ENCODE data around the gene CGB2.
"Not testable (repeated sequence)": the region's sequence is repeated elsewhere in the genome, so short reads cannot be mapped to it uniquely, and the experiment has no call there.

The CGB2 gene

DNA sequence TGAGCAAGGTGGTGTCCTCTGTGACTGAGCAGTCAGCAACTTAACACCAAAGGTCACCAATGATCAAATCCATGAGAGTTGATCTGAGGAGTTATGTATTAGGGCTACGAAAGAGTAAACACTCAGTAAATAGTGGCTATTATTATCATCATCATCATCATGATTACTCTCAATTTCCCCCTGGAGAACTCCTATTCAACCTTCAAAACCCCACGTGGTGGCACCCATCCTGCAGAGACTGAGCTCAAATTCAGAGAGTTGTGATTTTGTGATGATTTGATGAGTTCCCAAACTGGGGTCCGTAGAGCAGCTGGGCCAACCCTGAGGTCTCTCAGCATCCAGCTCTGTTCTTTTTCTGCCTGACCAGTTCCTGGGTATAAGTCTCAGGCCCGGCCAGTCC, 18.1 kb downstream of the CGB2 start:
- not testable (repeated sequence) for H3K4me3 ChIP-seq (ENCODE audit: low read length); H3K4me1 ChIP-seq (ENCODE audit: control insufficient read depth, insufficient read depth, low read length); H3K9ac ChIP-seq (ENCODE audit: low read length); H3K9me3 ChIP-seq (ENCODE audit: control insufficient read depth, low read length); H3K27me3 ChIP-seq (ENCODE audit: control insufficient read depth, insufficient read depth, low read length); H3K36me3 ChIP-seq (ENCODE audit: control insufficient read depth, insufficient read depth, low read length)

DNA sequence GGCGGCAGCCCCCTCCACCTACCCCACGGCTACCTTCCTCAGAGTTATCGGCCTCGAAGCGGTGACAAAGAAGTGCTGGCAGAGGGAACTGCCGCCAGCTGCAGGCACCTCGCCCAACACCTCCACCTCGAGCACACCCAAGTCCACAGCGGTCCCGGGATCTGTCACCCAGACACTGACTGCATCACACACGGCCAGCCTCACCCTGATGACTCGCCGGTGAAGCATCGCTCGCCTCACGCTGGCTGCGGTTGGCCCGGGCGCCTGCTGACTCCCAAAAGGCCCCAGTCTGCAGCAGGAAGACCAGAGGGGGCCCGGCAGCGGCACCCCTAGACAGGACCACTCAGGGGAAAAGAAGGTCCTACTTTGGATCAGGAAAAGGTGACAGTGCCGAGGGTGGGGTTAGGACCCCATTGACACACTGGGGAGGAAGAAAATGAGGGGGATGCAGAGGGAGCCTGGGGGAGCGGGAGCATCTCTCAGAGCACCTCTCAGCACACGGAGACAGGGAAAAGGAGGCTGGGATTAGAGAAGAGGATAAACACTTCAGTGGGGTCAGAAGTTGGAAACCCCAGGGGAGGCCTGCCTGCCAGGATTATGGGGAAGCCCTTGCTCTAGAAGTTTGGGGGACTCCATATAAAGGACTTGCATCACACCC, 18.8 kb downstream of the CGB2 start:
- H3K4me1 ChIP-seq (ENCODE audit: control insufficient read depth, insufficient read depth, low read length); H3K9ac ChIP-seq (ENCODE audit: low read length); H3K36me3 ChIP-seq (ENCODE audit: control insufficient read depth, insufficient read depth, low read length); H3K9me3 ChIP-seq (ENCODE audit: control insufficient read depth, low read length); H3K27me3 ChIP-seq (ENCODE audit: control insufficient read depth, insufficient read depth, low read length); H3K4me3 ChIP-seq (ENCODE audit: low read length): not testable (repeated sequence)

GRCh38 chr19:49056101-49056901, 24.6 kb downstream of the CGB2 start:
- peaks cover 24% of the 10 kb centered on the region for H3K4me1 ChIP-seq (ENCODE audit: control insufficient read depth, insufficient read depth, low read length)
- H3K36me3 ChIP-seq (ENCODE audit: control insufficient read depth, insufficient read depth, low read length): no peaks in the 10 kb centered on the region
- no peaks in the 10 kb centered on the region for H3K9me3 ChIP-seq (ENCODE audit: control insufficient read depth, low read length)
- peaks cover 39% of the 10 kb centered on the region for H3K27me3 ChIP-seq (ENCODE audit: control insufficient read depth, insufficient read depth, low read length)
- H3K9ac ChIP-seq (ENCODE audit: low read length): peak overlapping the region; percentile 25
- peak overlapping the region; percentile 33 for H3K4me3 ChIP-seq (ENCODE audit: low read length)

DNA sequence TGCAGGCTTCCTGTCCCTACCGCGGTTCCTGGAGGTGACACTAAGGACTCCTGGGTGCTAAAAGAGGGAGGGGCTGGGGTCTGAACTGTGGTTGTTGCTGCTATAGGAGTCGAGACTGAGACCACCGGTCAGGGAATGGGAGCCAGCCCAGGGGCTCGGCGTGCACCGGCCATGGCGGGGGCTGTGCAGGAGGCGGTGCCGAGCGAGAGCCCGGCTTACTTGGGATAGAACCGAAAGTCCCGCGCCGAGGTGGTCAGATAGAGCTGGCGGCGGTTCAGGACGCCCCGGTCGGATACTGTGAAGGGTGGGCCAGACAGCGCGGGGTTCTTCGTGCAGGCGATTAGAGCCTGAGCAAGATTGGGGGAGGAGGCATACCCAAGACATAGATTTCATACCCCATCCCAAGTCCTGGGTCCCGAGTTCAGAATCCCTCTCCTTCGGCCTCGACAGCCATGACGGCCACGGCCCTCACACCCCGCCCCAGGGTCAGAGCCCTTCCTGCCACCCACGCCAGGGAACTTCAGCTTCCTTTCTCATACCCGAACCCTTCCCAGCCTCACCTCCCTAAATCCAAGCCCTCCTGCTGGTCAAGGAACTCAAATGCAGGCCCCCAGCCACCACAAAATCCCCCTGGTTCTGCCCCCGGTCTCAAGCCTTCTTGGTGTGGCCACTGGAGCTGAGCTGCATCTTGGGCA, 25.4 kb downstream of the CGB2 start:
- Histone ChIP-seq H3K4me1 (ENCODE audit: control insufficient read depth, insufficient read depth, low read length) (peaks cover 24% of the 10 kb centered on the region), H3K27me3 (ENCODE audit: control insufficient read depth, insufficient read depth, low read length) (peaks cover 45% of the 10 kb centered on the region)
- H3K4me3 ChIP-seq (ENCODE audit: low read length): not testable (repeated sequence)

GRCh38 chr19:49057636-49058234, 26.0 kb downstream of the CGB2 start, which contains the start of gene CGB7:
Gene CGB7 (minus strand): TSS chr19:49057749. CDS start chr19:49055375, 2,374 bp downstream.
- Histone ChIP-seq H3K4me1 (ENCODE audit: control insufficient read depth, insufficient read depth, low read length) (peaks cover 24% of the 10 kb centered on the region), H3K36me3 (ENCODE audit: control insufficient read depth, insufficient read depth, low read length) (no peaks in the 10 kb centered on the region), H3K9ac (ENCODE audit: low read length) (peak within 1 kb of the TSS; percentile 25), H3K9me3 (ENCODE audit: control insufficient read depth, low read length) (no peaks in the 10 kb centered on the region), H3K4me3 (ENCODE audit: low read length) (no peak within 1 kb of the TSS), H3K27me3 (ENCODE audit: control insufficient read depth, insufficient read depth, low read length) (peaks cover 48% of the 10 kb centered on the region)

More for the DNA sequence above, 25.4 kb downstream of the CGB2 start:
- H3K36me3 ChIP-seq (ENCODE audit: control insufficient read depth, insufficient read depth, low read length); H3K9ac ChIP-seq (ENCODE audit: low read length); H3K9me3 ChIP-seq (ENCODE audit: control insufficient read depth, low read length): not testable (repeated sequence)

DNA sequence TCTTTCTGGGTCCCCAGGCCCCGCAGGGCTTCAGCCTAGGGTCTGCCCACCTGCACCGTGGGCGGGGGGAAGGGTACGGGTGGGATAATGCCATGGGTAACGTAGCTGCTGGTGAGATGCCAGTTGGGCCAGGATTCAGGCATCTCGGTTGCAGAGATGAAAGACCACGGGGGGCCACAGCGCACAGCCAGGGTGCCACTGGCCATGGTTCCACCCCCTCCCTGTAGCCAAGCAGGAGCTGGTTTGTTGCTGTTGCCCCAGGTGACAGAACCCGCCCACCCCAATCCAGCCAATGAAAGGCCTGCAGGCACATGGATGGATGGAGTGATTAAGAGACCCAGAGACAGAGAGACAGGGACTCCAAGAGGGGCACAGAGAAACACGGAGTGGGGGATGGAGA, 26.9 kb downstream of the CGB2 start:
- Histone ChIP-seq H3K27me3 (ENCODE audit: control insufficient read depth, insufficient read depth, low read length) (peaks cover 48% of the 10 kb centered on the region), H3K36me3 (ENCODE audit: control insufficient read depth, insufficient read depth, low read length) (no peaks in the 10 kb centered on the region), H3K4me1 (ENCODE audit: control insufficient read depth, insufficient read depth, low read length) (peaks cover 24% of the 10 kb centered on the region), H3K9me3 (ENCODE audit: control insufficient read depth, low read length) (no peaks in the 10 kb centered on the region), H3K9ac (ENCODE audit: low read length) (no peak overlapping the region), H3K4me3 (ENCODE audit: low read length) (no peak overlapping the region)

GRCh38 chr19:49059053-49059452, 27.4 kb downstream of the CGB2 start:
- Histone ChIP-seq H3K27me3 (ENCODE audit: control insufficient read depth, insufficient read depth, low read length) (peaks cover 52% of the 10 kb centered on the region), H3K4me1 (ENCODE audit: control insufficient read depth, insufficient read depth, low read length) (peaks cover 24% of the 10 kb centered on the region), H3K36me3 (ENCODE audit: control insufficient read depth, insufficient read depth, low read length) (no peaks in the 10 kb centered on the region), H3K9ac (ENCODE audit: low read length) (no peak overlapping the region), H3K4me3 (ENCODE audit: low read length) (no peak overlapping the region), H3K9me3 (ENCODE audit: control insufficient read depth, low read length) (no peaks in the 10 kb centered on the region)

GRCh38 chr19:49061000-49061399, 29.3 kb downstream of the CGB2 start:
- Histone ChIP-seq H3K9me3 (ENCODE audit: control insufficient read depth, low read length) (no peaks in the 10 kb centered on the region), H3K4me3 (ENCODE audit: low read length) (no peak overlapping the region), H3K9ac (ENCODE audit: low read length) (no peak overlapping the region), H3K36me3 (ENCODE audit: control insufficient read depth, insufficient read depth, low read length) (no peaks in the 10 kb centered on the region), H3K27me3 (ENCODE audit: control insufficient read depth, insufficient read depth, low read length) (peaks cover 61% of the 10 kb centered on the region), H3K4me1 (ENCODE audit: control insufficient read depth, insufficient read depth, low read length) (peaks cover 25% of the 10 kb centered on the region)

DNA sequence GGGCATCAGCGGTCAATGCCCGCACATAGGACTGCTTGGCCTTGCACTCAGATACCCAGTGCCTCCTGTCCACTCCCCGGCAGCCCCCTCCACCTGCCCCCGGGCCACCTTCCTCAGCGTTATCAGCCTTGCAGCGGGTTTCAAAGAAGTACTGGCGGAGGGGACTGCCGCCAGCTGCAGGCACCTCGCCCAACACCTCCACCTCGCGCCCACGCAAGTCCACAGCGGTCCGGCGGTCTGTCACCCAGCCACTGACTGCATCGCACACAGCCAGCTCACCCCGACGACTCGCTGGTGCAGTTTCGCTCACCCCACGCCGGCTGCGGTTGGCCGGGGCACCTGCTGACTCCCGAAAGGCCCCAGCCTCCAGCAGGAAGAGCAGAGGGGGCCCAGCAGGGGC, 29.8 kb downstream of the CGB2 start:
- Histone ChIP-seq H3K9ac (ENCODE audit: low read length) (no peak overlapping the region), H3K27me3 (ENCODE audit: control insufficient read depth, insufficient read depth, low read length) (peaks cover 61% of the 10 kb centered on the region), H3K4me3 (ENCODE audit: low read length) (no peak overlapping the region), H3K36me3 (ENCODE audit: control insufficient read depth, insufficient read depth, low read length) (no peaks in the 10 kb centered on the region), H3K9me3 (ENCODE audit: control insufficient read depth, low read length) (no peaks in the 10 kb centered on the region), H3K4me1 (ENCODE audit: control insufficient read depth, insufficient read depth, low read length) (peaks cover 21% of the 10 kb centered on the region)

- H3K9ac ChIP-seq (ENCODE audit: low read length): no peak overlapping the region
- no peak overlapping the region for H3K4me3 ChIP-seq (ENCODE audit: low read length)
- H3K4me1 ChIP-seq (ENCODE audit: control insufficient read depth, insufficient read depth, low read length): peaks cover 6% of the 10 kb centered on the region
- H3K9me3 ChIP-seq (ENCODE audit: control insufficient read depth, low read length): no peaks in the 10 kb centered on the region
- peaks cover 54% of the 10 kb centered on the region for H3K27me3 ChIP-seq (ENCODE audit: control insufficient read depth, insufficient read depth, low read length)
- no peaks in the 10 kb centered on the region for H3K36me3 ChIP-seq (ENCODE audit: control insufficient read depth, insufficient read depth, low read length)
Observed at GRCh38 chr19:49064029-49064629, 32.4 kb downstream of the CGB2 start.

GRCh38 chr19:49064768-49065611, 33.3 kb downstream of the CGB2 start, which contains the start of gene NTF4:
Gene NTF4 (minus strand): TSS chr19:49064818. CDS start chr19:49061997, 2,821 bp downstream.
- Histone ChIP-seq H3K9me3 (ENCODE audit: control insufficient read depth, low read length) (no peaks in the 10 kb centered on the region), H3K27me3 (ENCODE audit: control insufficient read depth, insufficient read depth, low read length) (peaks cover 55% of the 10 kb centered on the region), H3K4me3 (ENCODE audit: low read length) (no peak within 1 kb of the TSS), H3K9ac (ENCODE audit: low read length) (no peak within 1 kb of the TSS), H3K4me1 (ENCODE audit: control insufficient read depth, insufficient read depth, low read length) (peaks cover 6% of the 10 kb centered on the region), H3K36me3 (ENCODE audit: control insufficient read depth, insufficient read depth, low read length) (no peaks in the 10 kb centered on the region)
